HG02938 (cell line): ENCODE data around the gene MYL3.

Source experiments
- ATAC-seq: cut with Tn5 transposase; IDR thresholded peaks from one replicate; pipeline ENCODE4 v1.9.1; 2021; ENCODE audit warnings: mild to moderate bottlenecking, moderate library complexity; ENCODE audit not compliant: unreplicated experiment

Gene MYL3

GRCh38 chr3:46851364-46852333, 11.6 kb downstream of the MYL3 start:
- ATAC-seq: no peak

GRCh38 chr3:46850468-46850779, 12.8 kb downstream of the MYL3 start:
- ATAC-seq: no peak

GRCh38 chr3:46849686-46850467, 13.4 kb downstream of the MYL3 start:
- no peak for ATAC-seq

- ATAC-seq: no peak
These were observed 14.1 kb downstream of the MYL3 start for GRCh38 chr3:46849045-46849631.

GRCh38 chr3:46848271-46849044, 14.8 kb downstream of the MYL3 start:
- no peak for ATAC-seq

GRCh38 chr3:46847744-46848143, 15.5 kb downstream of the MYL3 start:
- ATAC-seq: no peak

GRCh38 chr3:46846624-46847542, 16.4 kb downstream of the MYL3 start:
- no peak for ATAC-seq

GRCh38 chr3:46845860-46846623, 17.2 kb downstream of the MYL3 start:
- peak; percentile 60 for ATAC-seq

- ATAC-seq: peak; percentile 44
These were observed 17.8 kb downstream of the MYL3 start for GRCh38 chr3:46845397-46845859.

GRCh38 chr3:46844881-46845312, 18.3 kb downstream of the MYL3 start:
- ATAC-seq: no peak

- no peak for ATAC-seq
These were observed 18.8 kb downstream of the MYL3 start for GRCh38 chr3:46844397-46844796.

- no peak for ATAC-seq
These were observed 19.7 kb downstream of the MYL3 start for GRCh38 chr3:46843508-46843907.

GRCh38 chr3:46840491-46840890, 22.8 kb downstream of the MYL3 start:
- ATAC-seq: no peak

GRCh38 chr3:46838301-46838700, 24.9 kb downstream of the MYL3 start:
- no peak for ATAC-seq

GRCh38 chr3:46835491-46835890, 27.8 kb downstream of the MYL3 start:
- ATAC-seq: no peak

- ATAC-seq: no peak
These were observed 28.2 kb downstream of the MYL3 start for GRCh38 chr3:46835054-46835453.

- ATAC-seq: no peak
These were observed 29.6 kb downstream of the MYL3 start for GRCh38 chr3:46833346-46834300.

- no peak for ATAC-seq
These were observed 31.4 kb downstream of the MYL3 start for GRCh38 chr3:46831841-46832240.
